Neural cell (in vitro differentiated cells): ENCODE results near the gene EDIL3.

ENCODE experiments used
- EP300 ChIP-seq: fragments of 450-650 bp; conservative IDR thresholded peaks from 2 replicates; pipeline ENCODE4 v1.6.1; 2014; ENCODE audit warnings: antibody characterized with exemption, mild to moderate bottlenecking, moderate library complexity; ENCODE audit not compliant: poor library complexity, severe bottlenecking
- EZH2 ChIP-seq: fragments of 200-600, 300-800 bp; shearing (Covaris generic), sonication (generic); IDR thresholded peaks from 2 replicates; pipeline ENCODE4 v1.6.1; 2014; ENCODE audit warnings: antibody characterized with exemption, low read length, borderline replicate concordance, mild to moderate bottlenecking; ENCODE audit not compliant: insufficient read depth, poor library complexity, severe bottlenecking
- MXI1 ChIP-seq: fragments of 450-650 bp; conservative IDR thresholded peaks from 2 replicates; pipeline ENCODE4 v1.6.1; 2014; ENCODE audit warnings: antibody characterized with exemption, mild to moderate bottlenecking; ENCODE audit not compliant: poor library complexity, severe bottlenecking
- POLR2AphosphoS5 ChIP-seq: IDR thresholded peaks from 2 replicates; pipeline ENCODE4 v1.6.1; 2012
- RAD21 ChIP-seq: fragments of 450-650 bp; conservative IDR thresholded peaks from 2 replicates; pipeline ENCODE4 v1.6.1; 2014; ENCODE audit warnings: antibody characterized with exemption, mild to moderate bottlenecking, moderate library complexity
- SMC3 ChIP-seq: fragments of 450-650 bp; conservative IDR thresholded peaks from 2 replicates; pipeline ENCODE4 v1.6.1; 2014; ENCODE audit warnings: antibody characterized with exemption, mild to moderate bottlenecking, moderate library complexity; ENCODE audit not compliant: poor library complexity
- TAF1 ChIP-seq: IDR thresholded peaks from 2 replicates; pipeline ENCODE4 v1.6.1; 2012; ENCODE audit warnings: low read depth
- TF ChIP-seq, protein P1 (sequence below): fragments of 450-650 bp; IDR thresholded peaks from 2 replicates; pipeline ENCODE4 v1.5.1; 2014; ENCODE audit warnings: antibody characterized with exemption, mild to moderate bottlenecking, moderate library complexity; ENCODE audit not compliant: poor library complexity, severe bottlenecking
- TF ChIP-seq, protein P2 (sequence below): IDR thresholded peaks from 2 replicates; pipeline ENCODE4 v1.6.1; 2012; ENCODE audit warnings: borderline replicate concordance

DNA sequence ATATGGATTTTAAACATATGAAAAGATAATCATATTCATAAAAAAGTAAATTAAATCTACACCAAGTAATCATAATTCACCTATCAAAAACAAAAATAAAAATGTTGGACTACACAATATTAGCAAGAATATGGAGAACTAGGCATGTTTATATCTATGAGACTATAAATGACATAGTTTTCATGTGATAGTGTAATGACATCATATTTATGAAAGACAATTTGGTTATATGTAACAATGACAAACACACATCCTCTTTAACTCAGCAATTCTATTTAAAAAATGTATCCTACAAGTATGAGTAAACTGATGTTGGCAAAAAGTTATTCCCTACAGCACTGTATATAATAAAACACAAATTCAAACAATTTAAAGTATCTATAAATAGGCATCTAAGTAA lies 312.3 kb downstream of the EDIL3 start:
- TF ChIP-seq RAD21 = no peak
- TF ChIP-seq, protein P1, sequence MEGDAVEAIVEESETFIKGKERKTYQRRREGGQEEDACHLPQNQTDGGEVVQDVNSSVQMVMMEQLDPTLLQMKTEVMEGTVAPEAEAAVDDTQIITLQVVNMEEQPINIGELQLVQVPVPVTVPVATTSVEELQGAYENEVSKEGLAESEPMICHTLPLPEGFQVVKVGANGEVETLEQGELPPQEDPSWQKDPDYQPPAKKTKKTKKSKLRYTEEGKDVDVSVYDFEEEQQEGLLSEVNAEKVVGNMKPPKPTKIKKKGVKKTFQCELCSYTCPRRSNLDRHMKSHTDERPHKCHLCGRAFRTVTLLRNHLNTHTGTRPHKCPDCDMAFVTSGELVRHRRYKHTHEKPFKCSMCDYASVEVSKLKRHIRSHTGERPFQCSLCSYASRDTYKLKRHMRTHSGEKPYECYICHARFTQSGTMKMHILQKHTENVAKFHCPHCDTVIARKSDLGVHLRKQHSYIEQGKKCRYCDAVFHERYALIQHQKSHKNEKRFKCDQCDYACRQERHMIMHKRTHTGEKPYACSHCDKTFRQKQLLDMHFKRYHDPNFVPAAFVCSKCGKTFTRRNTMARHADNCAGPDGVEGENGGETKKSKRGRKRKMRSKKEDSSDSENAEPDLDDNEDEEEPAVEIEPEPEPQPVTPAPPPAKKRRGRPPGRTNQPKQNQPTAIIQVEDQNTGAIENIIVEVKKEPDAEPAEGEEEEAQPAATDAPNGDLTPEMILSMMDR = no peak
- TF ChIP-seq, protein P2, sequence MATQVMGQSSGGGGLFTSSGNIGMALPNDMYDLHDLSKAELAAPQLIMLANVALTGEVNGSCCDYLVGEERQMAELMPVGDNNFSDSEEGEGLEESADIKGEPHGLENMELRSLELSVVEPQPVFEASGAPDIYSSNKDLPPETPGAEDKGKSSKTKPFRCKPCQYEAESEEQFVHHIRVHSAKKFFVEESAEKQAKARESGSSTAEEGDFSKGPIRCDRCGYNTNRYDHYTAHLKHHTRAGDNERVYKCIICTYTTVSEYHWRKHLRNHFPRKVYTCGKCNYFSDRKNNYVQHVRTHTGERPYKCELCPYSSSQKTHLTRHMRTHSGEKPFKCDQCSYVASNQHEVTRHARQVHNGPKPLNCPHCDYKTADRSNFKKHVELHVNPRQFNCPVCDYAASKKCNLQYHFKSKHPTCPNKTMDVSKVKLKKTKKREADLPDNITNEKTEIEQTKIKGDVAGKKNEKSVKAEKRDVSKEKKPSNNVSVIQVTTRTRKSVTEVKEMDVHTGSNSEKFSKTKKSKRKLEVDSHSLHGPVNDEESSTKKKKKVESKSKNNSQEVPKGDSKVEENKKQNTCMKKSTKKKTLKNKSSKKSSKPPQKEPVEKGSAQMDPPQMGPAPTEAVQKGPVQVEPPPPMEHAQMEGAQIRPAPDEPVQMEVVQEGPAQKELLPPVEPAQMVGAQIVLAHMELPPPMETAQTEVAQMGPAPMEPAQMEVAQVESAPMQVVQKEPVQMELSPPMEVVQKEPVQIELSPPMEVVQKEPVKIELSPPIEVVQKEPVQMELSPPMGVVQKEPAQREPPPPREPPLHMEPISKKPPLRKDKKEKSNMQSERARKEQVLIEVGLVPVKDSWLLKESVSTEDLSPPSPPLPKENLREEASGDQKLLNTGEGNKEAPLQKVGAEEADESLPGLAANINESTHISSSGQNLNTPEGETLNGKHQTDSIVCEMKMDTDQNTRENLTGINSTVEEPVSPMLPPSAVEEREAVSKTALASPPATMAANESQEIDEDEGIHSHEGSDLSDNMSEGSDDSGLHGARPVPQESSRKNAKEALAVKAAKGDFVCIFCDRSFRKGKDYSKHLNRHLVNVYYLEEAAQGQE = no peak
- TF ChIP-seq EP300 = no peak
- no peak for TF ChIP-seq EZH2
- no peak for TF ChIP-seq MXI1
- TF ChIP-seq POLR2AphosphoS5 = no peak
- no peak for TF ChIP-seq TAF1
- TF ChIP-seq SMC3 = no peak
